ENCODE results near the gene STRA6.

GRCh38 chr15:74226761-74227540 lies 24.4 kb upstream of the STRA6 start:
- TF ChIP-seq, protein P1, sequence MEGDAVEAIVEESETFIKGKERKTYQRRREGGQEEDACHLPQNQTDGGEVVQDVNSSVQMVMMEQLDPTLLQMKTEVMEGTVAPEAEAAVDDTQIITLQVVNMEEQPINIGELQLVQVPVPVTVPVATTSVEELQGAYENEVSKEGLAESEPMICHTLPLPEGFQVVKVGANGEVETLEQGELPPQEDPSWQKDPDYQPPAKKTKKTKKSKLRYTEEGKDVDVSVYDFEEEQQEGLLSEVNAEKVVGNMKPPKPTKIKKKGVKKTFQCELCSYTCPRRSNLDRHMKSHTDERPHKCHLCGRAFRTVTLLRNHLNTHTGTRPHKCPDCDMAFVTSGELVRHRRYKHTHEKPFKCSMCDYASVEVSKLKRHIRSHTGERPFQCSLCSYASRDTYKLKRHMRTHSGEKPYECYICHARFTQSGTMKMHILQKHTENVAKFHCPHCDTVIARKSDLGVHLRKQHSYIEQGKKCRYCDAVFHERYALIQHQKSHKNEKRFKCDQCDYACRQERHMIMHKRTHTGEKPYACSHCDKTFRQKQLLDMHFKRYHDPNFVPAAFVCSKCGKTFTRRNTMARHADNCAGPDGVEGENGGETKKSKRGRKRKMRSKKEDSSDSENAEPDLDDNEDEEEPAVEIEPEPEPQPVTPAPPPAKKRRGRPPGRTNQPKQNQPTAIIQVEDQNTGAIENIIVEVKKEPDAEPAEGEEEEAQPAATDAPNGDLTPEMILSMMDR (conservative IDR thresholded peaks at IDR 0.05; ENCODE audit: low read length), result no peak
- TF ChIP-seq EZH2phosphoT487 (IDR thresholded peaks at IDR 0.05; ENCODE audit: borderline replicate concordance, low read depth, low read length), result no peak

All from OCI-LY7 (cell line).